MV-4-11 (cell line): ENCODE measurements around the gene UBE2K.
"Not testable (repeated sequence)": the region's sequence is repeated elsewhere in the genome, so short reads cannot be mapped to it uniquely, and the experiment has no call there.

Experiments
- DNase-seq: peaks from one replicate; lab custom pipeline; 2025; lab: John Stamatoyannopoulos, UW

UBE2K gene

DNA sequence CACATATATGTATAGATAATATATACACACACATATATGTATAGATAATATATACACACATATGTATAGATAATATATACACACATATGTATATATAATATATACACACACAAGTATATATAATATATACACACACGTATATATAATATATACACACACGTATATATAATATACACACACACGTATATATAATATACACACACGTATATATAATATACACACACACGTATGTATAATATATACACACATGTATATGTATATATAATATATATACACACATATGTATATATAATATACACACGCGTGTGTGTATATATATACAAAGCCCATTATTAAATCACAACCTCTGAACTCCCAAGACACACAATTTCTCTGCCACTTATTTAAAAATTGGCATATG is 8.0 kb upstream of the UBE2K start:
- DNase-seq = no peak

DNA sequence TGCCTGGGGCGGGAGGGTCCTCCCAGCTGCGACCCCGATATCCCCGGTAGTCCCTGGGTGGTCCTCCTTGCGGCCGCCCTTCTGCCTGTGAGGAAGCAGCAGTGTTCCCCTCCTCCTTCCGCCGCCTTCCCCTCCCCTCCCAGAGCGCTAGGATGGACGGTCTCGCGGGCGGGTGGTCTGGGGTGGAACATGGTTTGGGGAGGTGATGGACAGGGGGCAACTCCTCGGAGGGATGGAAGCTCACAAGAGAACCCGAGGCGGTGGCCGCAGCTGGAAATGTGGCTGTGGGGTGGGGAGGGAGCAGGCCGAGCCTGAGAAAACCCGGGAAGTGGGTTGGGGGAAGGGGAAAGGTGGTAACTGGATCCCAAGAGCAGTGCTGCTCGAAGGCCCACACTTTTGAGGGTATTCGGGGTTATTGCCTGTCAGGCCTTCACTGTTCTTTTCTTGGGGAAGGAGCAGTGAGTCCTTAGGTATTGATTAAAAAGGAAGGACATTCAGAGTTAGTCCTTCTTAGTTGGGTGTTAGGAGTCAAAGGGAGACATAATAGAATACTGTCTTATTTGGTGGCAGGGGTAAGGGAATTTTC is 581 bp downstream of the UBE2K start:
- DNase-seq = peak; percentile 25

DNA sequence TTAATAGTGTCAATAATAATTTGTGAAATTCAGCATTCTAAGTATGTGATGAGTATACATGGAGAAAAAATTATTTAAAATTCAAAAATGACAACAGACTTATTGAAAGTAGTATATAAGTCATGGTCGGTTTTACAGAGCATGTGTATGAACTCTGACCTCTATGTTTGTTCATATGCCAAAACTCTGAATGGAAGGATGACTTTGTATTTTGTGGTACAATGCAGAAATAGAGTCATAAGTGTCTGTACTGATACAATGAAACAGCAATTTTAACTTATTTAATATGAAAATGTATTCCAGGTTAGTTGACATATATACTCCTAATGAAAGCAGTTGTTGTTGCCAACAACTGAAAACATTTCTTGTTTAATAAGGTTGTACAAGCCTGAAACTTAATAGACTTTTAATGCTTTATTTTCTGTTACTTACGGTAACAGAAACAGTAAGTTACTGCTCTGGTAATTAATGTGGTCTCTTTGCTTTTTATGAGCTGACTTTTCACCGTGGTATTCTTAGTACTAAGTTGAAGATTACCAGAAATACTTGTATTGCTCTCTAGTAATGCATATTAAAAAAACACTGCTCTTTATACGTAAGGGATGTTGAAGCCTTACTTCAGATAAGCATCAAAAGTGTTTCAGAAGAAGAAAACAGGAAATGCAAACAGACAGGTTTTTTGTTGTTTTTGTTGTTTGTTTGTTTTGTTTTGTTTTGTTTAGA is 1.9 kb downstream of the UBE2K start:
- no peak for DNase-seq

DNA sequence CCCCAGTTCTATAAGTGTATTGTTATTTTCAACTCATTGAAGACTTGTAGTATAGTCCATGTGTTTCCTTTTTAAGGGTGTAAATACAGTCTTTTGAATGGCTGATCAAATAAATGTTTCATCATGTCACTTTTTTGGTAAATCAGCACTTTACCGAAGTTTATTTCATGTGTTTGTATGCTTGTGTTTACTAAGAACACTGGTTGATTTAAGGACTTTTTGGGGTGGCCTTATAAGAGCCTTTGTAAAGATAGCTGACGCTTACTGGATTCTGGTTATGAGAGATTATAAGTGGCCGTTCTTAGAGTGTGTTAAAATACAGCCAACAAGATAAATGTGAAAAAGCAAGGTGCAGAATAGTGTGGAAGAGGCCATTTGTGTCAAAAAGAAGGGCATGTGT is 2.6 kb downstream of the UBE2K start:
- DNase-seq = no peak

DNA sequence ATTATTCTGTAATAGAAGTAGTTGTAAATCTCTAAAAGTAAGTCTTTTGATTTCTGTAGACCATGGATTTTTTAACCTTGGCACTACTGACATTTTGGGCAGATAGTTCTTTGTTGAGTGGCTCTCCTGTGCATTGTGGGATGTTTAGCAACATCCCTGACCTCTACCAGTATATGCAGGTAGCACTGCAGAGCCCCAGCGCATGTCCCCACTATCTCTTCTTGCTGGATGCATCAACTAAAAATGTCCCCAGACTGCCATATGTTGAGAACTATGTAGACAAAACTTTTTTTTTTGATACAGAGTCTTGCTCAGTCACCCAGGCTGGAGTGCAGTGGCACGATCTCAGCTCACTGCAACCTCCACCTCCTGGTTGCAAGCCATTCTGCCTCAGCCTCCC is 4.8 kb downstream of the UBE2K start:
- DNase-seq = no peak

DNA sequence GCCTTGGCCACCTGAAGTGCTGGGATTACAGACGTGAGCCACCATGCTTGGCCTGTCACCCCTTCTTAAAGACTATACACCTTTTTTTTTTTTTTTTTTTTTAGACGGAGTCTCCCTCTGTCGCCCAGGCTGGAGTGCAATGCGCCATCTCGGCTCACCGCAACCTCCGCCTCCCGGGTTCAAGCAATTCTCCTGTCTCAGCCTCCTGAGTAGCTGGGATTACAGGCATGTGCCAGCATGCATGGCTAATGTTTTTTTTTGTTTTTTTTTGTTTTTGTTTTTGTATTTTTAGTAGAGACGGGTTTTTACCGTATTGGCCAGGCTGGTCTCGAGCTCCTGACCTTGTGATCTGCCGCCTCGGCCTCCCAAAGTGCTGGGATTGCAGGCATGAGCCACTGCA is 6.9 kb downstream of the UBE2K start:
- DNase-seq = not testable (repeated sequence)

DNA sequence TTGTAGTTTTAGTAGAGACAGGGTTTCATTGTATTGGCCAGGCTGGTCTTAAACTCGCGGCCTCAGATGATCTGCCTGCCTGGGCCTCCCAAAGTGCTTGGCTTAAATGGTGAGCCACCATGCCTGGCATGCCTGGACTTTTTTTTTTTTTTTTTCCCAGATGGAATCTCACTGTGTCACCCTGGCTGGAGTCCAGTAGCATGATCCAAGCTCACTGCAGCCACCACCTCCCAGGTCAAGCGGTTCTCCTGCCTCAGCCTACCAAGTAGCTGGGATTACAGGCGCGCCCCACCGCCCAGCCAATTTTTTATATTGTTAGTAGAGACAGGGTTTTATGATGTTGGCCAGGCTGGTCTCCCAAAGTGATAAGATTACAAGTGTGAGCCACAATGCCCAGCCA is 8.4 kb downstream of the UBE2K start:
- no peak for DNase-seq

DNA sequence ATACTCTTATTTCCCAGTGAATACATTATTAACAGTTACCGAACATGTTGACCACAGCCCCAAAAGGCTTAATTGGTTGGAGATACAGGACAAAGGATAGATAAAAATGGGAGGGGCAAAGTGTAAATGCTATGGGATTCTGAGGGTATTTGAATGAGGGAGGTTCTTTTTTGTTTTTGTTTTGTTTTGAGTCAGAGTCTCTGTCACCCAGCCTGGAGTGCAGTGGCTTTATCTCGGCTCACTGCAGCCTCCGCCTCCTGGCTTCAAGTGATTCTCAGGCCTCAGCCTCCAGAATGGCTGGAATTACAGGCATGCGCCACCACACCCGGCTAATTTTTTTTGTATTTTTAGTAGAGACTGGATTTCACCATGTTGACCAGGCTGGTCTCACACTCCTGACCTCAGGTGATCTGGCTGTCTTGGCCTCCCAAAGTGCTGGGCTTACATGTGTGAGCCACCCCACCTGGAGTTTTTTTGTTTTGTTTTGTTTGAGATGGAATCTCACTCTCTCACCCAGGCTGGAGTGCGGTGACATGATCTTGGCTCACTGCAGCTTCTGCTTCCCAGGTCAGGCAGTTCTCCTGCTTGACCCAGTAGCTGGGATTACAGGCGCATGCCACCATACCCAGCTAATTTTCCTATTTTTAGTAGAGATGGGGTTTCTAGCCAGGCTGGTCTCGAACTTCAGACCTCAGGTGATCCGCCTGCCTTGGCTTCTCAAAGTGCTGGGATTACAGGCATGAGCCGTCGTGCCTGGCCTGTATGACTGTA is 9.0 kb downstream of the UBE2K start:
- DNase-seq = no peak

DNA sequence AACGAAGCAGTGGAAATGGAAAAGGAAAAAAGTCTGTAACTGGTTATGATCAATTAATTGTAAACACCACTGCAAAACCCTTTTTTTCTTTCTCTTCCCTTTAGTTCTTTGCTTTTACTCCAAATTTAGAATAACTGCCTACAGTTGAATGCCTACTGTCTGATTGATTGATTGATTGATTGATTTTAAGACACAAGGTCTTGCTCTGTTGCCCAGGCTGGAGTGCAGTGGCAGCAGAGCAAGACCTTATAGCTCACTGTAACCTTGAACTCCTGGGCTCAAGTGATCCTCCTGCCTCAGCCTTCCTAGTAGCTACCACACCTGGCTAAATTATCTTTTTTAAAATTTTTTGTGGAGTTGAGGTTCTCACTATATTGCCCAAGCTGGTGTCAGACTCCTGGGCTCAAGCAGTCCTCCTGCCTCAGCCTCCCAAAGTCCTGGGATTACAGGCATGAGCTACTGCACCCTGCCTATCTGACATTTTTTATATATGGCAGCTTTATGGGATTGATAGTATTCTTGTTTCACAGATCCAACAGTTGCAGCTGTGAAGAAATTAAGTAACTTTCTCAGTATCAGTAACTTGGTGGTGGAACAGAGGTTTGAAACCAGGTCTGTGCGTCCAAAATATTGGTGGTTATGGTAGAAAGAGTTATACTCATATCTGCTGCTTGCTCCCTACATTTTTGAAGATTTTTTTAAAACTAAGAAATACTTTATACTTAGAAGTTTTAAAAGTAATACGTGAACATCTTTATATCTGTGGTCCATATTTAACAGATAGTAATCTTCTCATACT is 12.4 kb downstream of the UBE2K start:
- no peak for DNase-seq

DNA sequence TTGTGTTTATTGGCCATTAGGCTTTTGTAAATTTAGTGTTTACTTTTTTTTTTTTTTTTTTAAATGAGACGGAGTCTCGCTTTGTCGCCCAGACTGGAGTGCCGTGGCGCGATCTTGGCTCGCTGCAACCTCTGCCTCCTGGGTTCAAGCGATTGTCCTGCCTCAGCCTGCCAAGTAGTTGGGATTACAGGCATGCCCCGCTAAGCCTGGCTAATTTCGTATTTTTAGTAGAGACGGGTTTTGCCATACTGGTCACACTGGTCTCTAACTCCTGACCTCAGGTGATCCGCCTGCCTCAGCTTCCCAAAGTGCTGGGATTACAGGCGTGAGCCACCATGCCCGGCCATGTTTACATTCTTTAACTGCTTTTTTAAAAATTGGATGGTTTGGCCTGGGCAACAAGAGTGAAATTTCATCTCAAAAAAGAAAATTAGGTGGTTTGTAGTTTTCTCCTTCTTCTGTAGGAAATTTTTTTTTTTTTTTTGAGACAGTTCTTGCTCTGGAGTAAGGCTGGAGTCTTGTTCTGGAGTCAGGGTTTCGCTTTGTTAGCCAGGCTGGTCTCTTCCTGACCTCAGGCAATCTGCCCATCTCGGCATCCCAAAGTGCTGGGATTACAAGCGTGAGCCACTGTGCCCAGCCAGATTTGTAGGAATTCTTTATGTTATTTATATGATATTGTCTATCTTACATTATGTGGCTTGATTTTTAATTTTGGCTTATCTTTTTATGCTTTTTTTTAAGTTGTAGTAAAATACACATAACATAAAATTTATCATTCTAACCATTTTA is 15.1 kb downstream of the UBE2K start:
- no peak for DNase-seq

DNA sequence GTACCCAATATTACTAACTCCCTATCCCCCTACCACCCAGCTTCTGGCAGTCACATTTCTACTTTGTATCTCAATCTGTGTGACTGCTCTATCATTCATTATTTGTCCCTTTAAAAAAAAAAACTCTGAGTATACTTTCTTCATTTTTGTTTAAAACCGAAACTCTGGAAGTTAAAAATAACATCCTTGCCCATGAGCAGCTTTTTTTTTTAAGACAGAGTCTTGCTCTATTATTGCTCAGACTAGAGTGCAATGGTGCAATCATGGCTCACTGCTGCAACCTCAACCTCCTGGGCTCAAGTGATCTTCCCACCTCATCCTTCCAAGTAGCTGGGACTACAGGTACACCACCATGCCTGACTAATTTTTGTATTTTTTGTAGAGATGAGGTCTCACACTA is 15.8 kb downstream of the UBE2K start:
- peak; percentile 83 for DNase-seq

DNA sequence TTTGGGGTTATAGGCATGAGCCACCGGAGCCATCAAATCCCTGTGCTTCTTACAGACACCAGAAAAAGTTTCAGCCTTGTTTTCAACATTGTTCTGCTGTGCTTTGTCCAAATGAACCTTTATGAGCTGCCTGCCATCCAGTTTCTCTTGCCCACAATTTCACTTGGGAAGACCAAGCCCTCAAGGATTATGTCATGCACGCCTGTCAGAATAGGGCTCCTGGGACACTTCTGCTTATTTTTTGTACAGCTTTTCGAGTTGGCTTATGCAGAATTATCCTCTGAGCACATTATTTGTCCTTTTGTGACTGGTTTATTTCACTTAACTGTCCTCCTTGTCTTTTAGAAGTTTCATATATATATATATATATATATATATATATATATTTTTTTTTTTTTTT is 16.2 kb downstream of the UBE2K start:
- DNase-seq = peak; percentile 70

DNA sequence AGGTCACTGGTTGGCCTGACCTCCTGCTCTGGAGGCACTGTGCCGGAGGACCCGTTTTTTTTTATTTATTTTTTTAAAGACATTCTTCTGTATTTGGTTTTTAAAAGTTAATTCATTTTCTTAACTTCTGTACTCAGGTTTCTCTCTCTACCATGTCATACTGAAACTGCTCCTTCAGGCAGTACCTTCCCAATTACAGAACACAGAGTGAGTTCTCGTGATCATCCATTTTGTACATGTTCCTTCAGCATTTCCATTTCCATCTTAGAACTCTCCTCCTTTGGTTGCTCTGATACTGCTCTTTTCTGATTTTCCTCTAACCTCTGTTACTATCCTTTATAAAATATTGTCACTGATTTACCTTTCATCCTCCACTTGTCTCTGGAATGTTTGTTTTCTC is 17.9 kb downstream of the UBE2K start:
- no peak for DNase-seq

DNA sequence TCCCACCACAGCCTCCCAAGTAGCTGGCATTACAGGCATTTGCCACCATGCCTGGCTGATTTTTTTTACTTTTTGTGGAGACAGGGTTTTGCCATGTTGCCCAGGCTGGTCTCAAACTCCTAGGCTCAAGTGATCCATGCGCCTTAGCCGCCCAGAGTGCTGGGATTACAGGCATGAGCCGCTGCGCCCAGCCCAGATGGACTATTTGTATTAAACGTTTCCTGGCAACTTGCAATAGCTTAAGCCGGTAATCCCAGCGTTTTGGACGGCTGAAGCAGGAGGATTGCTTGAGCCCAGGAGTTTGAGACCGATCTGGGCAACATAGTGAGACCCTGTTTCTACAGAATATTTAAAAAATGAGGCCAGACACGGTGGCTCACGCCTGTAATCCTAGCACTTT is 18.4 kb downstream of the UBE2K start:
- no peak for DNase-seq

DNA sequence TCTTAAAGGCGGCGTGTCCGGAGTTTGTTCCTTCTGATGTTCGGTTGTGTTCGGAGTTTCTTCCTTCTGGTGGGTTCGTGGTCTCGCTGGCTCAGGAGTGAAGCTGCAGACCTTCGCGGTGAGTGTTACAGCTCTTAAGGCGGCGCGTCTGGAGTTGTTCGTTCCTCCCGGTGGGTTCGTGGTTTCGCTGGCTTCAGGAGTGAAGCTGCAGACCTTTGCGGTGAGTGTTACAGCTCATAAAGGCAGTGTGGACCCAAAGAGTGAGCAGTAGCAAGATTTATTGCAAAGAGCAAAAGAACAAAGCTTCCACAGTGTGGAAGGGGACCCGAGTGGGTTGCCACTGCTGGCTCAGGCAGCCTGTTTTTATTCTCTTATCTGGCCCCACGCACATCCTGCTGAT is 19.8 kb downstream of the UBE2K start:
- DNase-seq = not testable (repeated sequence)

DNA sequence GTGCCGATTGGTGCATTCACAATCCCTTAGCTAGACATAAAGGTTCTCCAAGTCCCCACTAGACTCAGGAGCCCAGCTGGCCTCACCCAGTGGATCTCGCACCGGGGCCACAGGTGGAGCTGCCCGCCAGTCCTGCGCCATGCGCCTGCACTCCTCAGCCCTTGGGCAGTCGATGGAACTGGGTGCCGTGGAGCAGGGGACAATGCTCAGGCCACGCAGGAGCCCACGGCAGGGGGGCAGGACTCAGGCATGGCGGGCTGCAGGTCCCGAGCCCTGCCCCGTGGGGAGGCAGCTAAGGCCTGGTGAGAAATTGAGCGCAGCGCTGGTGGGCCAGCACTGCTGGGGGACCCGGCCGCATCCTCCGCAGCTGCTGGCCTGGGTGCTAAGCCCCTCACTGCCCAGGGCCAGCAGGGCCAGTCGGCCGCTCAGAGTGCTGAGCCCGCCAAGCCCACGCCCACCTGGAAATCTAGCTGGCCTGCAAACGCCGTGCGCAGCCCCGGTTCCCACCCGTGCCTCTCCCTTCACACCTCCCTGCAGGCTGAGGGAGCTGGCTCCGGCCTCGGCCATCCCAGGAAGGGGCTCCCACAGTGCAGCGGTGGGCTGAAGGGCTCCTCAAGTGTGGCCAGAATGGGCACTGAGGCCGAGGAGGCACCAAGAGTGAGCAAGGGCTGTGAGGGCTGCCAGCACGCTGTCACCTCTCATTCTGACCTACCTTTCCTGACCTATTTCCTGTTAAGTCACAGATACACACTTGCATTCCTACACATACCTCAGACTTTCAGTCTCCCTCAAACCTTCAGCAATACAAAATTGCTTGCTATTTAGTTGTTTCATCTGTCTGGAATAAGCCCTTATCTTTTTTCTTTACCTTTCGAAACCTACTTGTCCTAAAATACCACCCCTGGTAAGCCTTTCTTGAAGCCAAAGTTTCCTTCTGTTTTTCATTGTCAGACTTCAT is 20.7 kb downstream of the UBE2K start:
- DNase-seq = no peak

DNA sequence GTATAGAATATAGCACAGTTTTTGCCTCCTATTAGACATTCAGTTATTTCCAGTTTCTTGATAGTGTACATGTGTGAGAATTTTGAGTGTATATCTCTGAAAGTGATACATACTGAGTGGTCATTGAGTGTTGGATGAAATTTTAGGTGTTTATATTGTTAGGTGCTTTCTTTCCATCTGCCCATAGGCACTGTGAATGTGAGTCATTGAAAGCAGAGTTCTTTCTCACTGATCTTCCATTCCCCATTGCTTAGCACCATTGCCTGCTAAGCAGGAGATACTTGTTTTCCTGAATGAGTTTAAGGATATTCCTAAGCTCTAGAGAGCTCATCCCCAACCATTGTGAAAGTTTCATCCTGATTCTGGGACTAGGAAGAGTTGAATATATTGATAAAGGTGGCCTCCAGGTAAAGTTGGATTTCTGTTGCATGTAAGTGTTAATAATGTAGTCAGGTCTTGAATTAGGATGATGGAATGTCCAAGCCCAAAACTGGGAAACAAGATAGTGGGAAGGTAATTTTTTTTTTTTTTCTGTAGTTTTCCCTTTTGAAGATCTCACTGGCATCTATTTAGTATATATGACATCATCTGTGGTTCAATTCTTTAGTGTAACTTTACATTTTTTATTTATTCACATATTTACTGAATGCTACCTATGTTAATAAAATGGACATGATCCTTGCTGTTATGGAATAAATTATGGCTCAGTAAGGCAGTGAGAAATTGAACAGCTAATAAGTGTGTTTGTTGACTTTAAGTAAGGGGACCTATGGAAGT is 22.1 kb downstream of the UBE2K start:
- no peak for DNase-seq

DNA sequence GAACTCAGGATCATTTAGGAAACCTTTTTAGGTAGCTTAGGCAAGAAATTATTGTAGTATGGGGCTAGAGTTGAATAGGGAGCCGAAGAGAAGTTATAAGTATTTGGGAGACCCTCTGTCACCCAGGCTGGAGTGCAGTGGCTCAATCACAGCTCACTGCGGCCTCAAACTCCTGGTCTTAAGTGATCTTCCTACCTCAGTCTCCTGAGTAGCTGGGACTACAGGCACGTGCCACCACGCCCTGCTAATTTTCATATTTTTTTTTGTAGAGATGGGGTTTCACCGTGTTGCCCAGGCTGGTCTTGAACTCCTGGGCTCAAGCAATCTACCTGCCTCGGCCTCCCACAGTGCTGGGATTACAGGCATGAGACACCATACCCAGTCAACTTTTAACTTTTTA is 23.3 kb downstream of the UBE2K start:
- not testable (repeated sequence) for DNase-seq

DNA sequence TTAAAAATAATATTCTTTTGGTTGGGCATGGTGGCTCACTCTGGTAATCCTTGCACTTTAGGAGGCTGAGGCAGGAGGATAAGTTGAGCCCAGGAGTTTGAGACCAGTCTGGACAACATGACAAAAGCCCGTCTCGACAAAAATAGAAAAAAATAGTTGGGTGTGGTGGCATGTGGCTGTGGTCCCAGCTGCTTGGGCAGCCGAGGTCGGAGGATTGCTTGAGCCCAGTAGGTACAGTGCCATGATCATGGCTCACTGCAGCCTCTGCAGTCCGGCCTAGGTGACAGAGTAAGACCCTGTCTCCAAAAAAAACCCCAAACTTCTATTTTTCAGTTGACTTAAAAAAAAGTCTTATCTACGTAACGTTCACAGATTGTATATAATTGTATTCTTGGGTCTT is 23.9 kb downstream of the UBE2K start:
- DNase-seq = no peak

DNA sequence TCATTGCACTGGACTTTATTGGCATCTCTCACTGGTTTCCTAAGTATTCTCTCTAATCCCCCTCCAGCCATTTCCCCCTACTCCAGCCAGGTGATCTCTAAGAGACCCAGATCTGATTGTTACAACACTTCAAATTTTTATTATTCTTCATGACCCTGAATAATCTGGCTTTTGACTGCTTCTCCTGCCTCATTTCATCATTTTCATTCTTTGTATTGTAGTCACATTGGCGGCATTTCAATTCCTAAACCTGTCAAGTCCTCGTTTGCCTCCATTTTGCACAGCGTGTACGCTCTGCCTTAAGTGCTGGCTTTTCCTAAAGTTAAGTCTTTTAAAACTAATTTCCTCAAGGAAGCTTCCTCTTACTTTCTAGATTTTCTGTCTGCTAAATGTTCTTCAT is 31.6 kb downstream of the UBE2K start:
- no peak for DNase-seq
